Measurements from ENCODE around the gene SPOCK1. TPM values are rescaled to one million over a fixed set of nuclear protein-coding genes. Genes with fewer than 3 reads are reported as not detected.

Gene SPOCK1
- total RNA-seq, 1 donor from 2014 or later = 900 TPM

DNA sequence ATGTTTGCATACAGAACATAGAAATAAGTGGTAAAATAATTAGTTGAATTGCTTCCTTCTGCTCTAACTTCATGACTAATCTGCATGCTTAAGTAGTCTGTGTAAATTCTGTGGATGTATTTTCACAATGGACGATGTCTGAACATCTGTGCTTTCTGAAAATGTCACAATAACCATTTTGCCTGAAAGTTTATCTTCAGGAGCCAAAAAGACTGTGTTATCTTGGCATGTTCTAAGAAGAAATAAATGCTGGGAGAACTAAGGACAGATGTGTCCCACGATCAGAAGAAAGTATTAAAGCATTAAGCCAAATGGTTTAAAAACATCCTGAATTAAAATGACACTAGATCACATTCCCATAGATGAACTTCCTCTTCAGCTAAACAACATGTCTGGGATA is 397.6 kb downstream of the SPOCK1 start:
- no peak overlapping the region for H3K4me3 Mint-ChIP-seq (ENCODE audit: unreplicated experiment)
- DNase-seq (ENCODE audit: extremely low spot score, unreplicated experiment) = no peak
- peaks cover 4% of the 10 kb centered on the region for H3K9me3 Mint-ChIP-seq (ENCODE audit: unreplicated experiment)
- no peak overlapping the region for H3K27ac Mint-ChIP-seq (ENCODE audit: unreplicated experiment)
- peaks cover 11% of the 10 kb centered on the region for H3K36me3 Mint-ChIP-seq (ENCODE audit: unreplicated experiment)
- TF ChIP-seq, protein P1, sequence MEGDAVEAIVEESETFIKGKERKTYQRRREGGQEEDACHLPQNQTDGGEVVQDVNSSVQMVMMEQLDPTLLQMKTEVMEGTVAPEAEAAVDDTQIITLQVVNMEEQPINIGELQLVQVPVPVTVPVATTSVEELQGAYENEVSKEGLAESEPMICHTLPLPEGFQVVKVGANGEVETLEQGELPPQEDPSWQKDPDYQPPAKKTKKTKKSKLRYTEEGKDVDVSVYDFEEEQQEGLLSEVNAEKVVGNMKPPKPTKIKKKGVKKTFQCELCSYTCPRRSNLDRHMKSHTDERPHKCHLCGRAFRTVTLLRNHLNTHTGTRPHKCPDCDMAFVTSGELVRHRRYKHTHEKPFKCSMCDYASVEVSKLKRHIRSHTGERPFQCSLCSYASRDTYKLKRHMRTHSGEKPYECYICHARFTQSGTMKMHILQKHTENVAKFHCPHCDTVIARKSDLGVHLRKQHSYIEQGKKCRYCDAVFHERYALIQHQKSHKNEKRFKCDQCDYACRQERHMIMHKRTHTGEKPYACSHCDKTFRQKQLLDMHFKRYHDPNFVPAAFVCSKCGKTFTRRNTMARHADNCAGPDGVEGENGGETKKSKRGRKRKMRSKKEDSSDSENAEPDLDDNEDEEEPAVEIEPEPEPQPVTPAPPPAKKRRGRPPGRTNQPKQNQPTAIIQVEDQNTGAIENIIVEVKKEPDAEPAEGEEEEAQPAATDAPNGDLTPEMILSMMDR (IDR thresholded peaks at IDR 0.05) = no peak
- no peaks in the 10 kb centered on the region for H3K27me3 Mint-ChIP-seq (ENCODE audit: unreplicated experiment)
- H3K4me1 Mint-ChIP-seq (ENCODE audit: unreplicated experiment) = no peaks in the 10 kb centered on the region

DNA sequence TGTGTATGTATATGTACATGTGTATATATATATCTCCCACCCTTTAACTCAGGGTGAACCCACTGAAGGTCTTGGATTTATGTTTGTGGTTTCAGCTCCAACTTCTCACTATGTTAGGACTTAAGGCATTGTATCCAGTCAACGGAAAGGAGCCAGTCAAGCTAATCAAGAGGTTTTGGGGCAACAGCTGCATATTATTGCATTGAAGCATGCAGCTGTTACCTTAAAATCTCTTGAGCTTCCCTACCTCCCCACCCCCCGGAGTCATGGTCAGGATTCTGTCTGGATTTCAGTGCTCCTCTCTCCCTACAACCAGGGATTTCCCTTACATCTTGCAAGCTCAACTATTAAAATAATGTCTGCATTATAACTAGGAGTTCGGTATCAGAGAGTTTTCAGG is 399.5 kb downstream of the SPOCK1 start:
- Mint-ChIP-seq H3K4me1 (ENCODE audit: unreplicated experiment) (no peaks in the 10 kb centered on the region), H3K4me3 (ENCODE audit: unreplicated experiment) (no peak overlapping the region), H3K27ac (ENCODE audit: unreplicated experiment) (no peak overlapping the region), H3K9me3 (ENCODE audit: unreplicated experiment) (no peaks in the 10 kb centered on the region), H3K27me3 (ENCODE audit: unreplicated experiment) (no peaks in the 10 kb centered on the region), H3K36me3 (ENCODE audit: unreplicated experiment) (peaks cover 7% of the 10 kb centered on the region)
- DNase-seq (ENCODE audit: extremely low spot score, unreplicated experiment) = no peak
- TF ChIP-seq, protein P1 (IDR thresholded peaks at IDR 0.05) = no peak

DNA sequence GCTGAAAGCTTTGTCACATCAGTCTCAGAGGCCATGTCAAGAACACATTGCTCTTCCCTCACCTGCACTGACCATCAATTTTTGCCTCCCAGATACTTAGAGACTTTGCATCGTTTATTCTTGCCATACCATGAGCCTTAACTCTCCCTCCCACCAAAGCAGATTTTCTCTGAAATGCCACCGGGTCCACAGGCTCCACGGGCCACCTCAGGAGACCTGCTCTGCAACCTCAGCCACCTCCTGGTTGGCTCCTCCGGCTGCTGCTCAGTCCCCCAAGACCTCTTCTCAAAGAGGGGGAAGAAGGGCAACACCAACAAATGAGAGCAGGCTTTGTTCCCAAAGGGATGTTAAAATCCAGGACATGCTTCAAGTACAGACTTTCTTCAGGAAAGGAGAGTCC is 400.5 kb downstream of the SPOCK1 start:
- DNase-seq (ENCODE audit: extremely low spot score, unreplicated experiment) = no peak
- H3K36me3 Mint-ChIP-seq (ENCODE audit: unreplicated experiment) = peaks cover 4% of the 10 kb centered on the region
- no peaks in the 10 kb centered on the region for H3K27me3 Mint-ChIP-seq (ENCODE audit: unreplicated experiment)
- H3K27ac Mint-ChIP-seq (ENCODE audit: unreplicated experiment) = no peak overlapping the region
- H3K4me3 Mint-ChIP-seq (ENCODE audit: unreplicated experiment) = no peak overlapping the region
- no peaks in the 10 kb centered on the region for H3K9me3 Mint-ChIP-seq (ENCODE audit: unreplicated experiment)
- TF ChIP-seq, protein P1 (IDR thresholded peaks at IDR 0.05) = no peak
- H3K4me1 Mint-ChIP-seq (ENCODE audit: unreplicated experiment) = no peaks in the 10 kb centered on the region

DNA sequence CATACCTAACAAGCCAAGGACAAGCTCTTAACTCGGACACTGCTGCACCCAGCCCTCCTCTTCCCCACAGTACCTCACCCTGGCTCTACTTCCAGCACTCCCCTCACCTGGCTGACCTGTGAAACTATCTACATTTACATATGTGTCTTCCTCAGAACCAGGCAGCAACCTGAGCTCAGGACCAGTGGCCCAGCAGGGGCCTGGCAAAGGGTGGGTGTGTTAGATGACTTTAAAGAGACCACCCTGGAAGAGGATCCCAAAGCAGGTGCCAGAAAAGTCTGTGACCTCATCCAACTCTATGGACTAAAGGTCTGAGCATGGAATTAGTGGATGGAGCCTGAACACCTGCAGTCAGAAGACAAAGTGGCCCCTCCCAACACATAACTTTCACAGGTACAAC is 400.9 kb downstream of the SPOCK1 start:
- no peak for DNase-seq (ENCODE audit: extremely low spot score, unreplicated experiment)
- Mint-ChIP-seq H3K36me3 (ENCODE audit: unreplicated experiment) (peaks cover 4% of the 10 kb centered on the region), H3K4me3 (ENCODE audit: unreplicated experiment) (no peak overlapping the region), H3K9me3 (ENCODE audit: unreplicated experiment) (no peaks in the 10 kb centered on the region), H3K27me3 (ENCODE audit: unreplicated experiment) (no peaks in the 10 kb centered on the region), H3K27ac (ENCODE audit: unreplicated experiment) (no peak overlapping the region), H3K4me1 (ENCODE audit: unreplicated experiment) (no peaks in the 10 kb centered on the region)
- TF ChIP-seq, protein P1 (IDR thresholded peaks at IDR 0.05) = no peak

DNA sequence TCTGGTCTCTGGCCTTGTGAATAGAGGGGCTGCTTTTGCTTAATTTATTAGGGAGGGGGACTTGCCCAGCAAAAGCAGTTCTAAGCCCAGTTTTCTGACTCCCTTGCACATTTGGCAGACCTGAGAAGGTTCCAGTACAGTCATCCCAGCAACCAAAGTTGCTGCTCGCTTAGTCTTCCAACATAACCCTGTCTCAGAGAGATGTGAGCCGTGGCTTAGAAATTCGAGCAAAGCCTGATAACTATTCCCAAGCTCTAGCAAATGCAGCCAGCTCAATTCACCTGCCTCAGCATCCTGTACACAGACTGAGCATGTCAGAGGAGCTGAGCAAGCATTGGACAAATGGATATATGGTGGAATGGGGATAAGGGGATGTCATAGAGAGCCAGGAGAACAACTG is 401.9 kb downstream of the SPOCK1 start:
- Mint-ChIP-seq H3K4me1 (ENCODE audit: unreplicated experiment) (no peaks in the 10 kb centered on the region), H3K27ac (ENCODE audit: unreplicated experiment) (no peak overlapping the region), H3K4me3 (ENCODE audit: unreplicated experiment) (no peak overlapping the region), H3K9me3 (ENCODE audit: unreplicated experiment) (no peaks in the 10 kb centered on the region), H3K36me3 (ENCODE audit: unreplicated experiment) (peaks cover 7% of the 10 kb centered on the region), H3K27me3 (ENCODE audit: unreplicated experiment) (no peaks in the 10 kb centered on the region)
- TF ChIP-seq, protein P1 (IDR thresholded peaks at IDR 0.05) = no peak
- no peak for DNase-seq (ENCODE audit: extremely low spot score, unreplicated experiment)

Measured in osteocyte (in vitro differentiated cells).